HG03064 (cell line): Measurements from ENCODE around the gene PRR19.

Source experiments
- ATAC-seq: cut with Tn5 transposase; IDR thresholded peaks from one replicate; pipeline ENCODE4 v1.9.1; 2021; ENCODE audit warnings: low read depth; ENCODE audit not compliant: unreplicated experiment

The PRR19 gene

DNA sequence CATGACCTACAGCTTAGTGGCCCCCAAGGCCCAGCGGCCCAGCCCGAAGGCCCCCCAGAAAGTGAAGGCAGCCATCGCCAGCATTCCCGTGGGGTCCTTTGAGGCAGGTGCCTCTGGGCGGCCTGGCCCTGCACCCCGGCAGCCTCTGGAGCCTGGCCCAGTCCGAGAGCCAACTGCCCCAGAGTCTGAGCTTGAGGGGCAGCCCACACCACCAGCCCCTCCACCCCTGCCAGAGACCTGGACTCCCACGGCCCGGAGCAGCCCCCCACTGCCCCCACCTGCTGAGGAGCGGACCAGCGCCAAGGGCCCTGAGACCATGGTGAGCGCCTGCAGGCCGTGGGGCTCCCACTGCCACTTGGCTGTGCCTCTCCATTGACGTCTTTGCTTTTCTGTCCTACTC, 9.0 kb upstream of the PRR19 start:
- ATAC-seq: no peak

DNA sequence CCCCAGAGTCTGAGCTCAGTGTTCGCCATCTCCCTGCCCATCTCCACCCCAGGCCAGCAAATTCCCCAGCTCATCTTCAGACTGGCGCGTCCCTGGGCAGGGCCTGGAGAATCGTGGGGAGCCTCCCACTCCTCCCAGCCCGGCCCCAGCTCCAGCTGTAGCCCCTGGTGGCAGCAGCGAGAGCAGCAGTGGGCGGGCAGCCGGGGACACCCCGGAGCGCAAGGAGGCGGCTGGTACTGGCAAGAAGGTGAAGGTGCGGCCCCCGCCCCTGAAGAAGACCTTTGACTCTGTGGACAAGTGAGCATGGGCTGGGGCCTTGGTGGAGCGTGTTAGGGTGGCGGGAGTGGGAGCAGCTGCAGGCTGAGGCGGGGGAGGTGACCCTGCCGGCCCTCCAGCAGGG, 8.4 kb upstream of the PRR19 start:
- ATAC-seq: no peak

DNA sequence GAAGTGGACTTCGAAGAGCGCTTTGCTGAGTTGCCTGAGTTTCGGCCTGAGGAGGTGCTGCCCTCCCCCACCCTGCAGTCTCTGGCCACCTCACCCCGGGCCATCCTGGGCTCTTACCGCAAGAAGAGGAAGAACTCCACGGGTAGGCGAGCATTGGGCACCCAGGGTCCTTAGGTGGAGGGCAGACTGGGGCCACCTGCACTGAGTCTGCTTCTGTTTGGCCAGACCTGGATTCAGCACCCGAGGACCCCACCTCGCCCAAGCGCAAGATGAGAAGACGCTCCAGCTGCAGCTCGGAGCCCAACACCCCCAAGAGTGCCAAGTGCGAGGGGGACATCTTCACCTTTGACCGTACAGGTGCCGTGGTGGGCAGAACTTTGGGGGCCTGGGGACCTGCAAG, 8.0 kb upstream of the PRR19 start:
- no peak for ATAC-seq

DNA sequence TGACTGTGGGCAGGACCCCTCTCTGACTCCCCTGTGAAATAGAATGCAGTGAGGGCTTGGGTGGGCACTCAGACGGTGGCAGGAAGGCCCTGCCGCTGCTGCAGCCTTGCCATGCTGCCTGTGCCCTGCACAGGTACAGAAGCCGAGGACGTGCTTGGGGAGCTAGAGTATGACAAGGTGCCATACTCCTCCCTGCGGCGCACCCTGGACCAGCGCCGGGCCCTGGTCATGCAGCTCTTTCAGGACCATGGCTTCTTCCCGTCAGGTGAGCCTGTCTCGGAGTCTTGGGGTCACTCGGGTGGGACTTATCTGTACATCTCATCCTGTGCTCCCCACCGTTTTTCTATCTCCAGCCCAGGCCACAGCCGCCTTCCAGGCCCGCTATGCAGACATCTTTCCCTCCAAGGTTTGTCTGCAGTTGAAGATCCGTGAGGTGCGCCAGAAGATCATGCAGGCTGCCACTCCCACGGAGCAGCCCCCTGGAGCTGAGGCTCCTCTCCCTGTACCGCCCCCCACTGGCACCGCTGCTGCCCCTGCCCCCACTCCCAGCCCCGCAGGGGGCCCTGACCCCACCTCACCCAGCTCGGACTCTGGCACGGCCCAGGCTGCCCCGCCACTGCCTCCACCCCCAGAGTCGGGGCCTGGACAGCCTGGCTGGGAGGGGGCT, 7.3 kb upstream of the PRR19 start:
- ATAC-seq: no peak

DNA sequence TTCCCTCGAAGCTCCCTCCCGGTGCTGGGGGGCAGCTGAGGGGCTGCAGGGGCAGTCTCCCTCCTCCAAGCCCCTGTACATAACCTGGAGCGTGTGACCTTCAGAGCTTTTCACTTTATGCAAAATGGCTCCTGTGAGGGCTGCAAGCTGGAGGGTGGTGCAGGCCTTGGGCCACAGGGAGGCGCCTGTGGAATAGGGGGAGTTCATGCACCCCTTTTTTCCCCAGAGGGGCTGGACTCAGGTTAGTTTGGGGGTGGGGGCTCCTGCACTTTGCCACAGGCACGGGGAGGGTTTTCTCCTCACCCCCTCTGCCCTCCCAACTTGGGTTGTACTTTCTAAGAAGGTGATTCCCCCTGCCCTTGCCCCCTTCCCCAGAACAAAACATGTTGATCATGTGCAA, 6.6 kb upstream of the PRR19 start:
- no peak for ATAC-seq

DNA sequence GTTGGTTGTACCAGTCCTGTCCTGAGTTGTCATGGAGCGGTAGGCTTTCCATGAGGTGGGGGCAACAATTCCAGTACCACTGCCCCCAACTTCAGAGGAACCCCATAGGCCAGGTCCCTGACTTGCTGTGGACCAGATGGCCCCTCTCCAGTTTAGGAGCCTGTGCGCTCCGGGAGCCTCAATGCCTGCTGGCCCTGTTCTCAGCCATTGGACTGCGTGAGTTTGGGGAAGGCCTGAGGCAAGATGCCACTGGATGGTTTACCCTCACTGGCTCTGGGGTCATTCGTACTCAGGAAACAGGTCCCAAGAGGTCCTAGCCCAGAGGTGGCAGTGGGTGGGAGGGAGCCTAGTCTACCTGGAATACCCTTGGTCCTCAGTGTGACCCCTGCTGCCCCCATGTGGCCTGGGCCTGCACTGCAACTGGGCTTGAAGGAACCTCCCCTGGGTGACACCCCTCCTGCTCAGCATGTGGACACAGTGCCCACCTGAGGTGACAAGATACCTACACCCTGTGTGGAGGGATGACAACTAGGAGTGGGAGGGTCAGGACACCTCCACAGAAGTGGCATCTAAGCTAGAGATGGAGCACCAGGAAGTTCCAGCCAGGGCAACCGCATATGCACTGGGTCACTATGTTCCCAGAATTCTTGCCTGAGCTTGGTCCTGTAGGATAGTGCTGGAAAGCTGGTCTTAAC, 6.0 kb upstream of the PRR19 start:
- ATAC-seq: no peak

- ATAC-seq: no peak
These were observed 4.9 kb upstream of the PRR19 start for GRCh38 chr19:42297039-42297438.

DNA sequence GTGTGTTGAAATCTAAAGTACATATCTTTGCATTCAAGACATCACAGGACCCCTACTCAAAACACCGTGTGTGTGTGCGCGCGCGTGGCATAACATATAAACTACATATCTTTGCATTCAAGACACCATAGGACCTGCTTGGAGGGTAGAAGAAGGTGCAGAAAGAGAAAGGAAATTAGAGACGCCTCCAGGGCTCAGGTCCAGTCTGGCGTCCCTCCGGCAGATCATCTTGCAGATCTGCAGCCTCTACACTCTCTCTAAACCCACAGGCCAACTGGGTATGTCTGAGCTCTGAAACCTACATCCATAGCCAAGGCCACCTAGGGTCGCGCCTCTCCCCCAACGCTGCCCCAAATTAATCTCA, 1.2 kb downstream of the PRR19 start:
- no peak for ATAC-seq

DNA sequence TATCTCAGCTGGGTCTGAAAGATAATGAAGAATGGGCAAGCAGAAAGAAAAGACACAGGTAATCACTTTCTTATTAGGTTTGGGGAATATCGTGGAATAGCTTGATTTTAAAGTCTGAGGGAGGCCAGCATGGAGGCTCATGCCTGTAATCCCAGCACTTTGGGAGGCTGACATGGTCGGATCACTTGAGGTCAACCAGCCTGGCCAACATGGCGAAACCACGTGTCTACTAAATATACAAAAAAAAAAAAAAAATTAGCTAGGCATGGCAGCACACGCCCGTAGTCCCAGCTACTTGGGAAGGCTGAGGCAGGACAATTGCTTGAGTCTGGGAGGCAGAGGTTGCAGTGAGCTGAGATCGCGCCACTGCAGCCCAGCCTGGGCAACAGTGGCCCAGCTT, 1.9 kb downstream of the PRR19 start:
- no peak for ATAC-seq

DNA sequence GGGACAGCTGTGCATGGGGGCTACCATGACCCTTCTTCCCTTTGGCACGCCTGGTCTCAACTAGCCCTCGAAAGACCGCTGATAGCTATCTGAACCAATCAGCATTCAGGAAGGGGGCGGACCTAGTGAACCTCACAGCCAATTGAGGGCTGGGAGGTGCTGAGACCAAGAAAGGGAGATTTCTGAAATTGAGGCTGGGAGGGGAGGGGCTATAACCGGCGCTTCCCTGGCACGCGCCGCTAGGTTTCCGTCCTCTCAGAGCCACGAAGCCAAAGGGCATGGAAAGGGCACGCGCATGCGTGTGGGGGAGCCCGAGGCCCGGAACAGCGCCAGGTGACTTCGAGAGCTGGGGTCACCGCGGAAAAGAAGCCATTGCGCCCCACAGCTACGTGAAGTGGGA, 4.7 kb downstream of the PRR19 start:
- ATAC-seq: no peak

GRCh38 chr19:42309686-42310085, 7.8 kb downstream of the PRR19 start:
- no peak for ATAC-seq

GRCh38 chr19:42311657-42312056, 9.7 kb downstream of the PRR19 start:
- no peak for ATAC-seq

- no peak for ATAC-seq
These were observed 10.4 kb downstream of the PRR19 start for GRCh38 chr19:42312370-42312769.

DNA sequence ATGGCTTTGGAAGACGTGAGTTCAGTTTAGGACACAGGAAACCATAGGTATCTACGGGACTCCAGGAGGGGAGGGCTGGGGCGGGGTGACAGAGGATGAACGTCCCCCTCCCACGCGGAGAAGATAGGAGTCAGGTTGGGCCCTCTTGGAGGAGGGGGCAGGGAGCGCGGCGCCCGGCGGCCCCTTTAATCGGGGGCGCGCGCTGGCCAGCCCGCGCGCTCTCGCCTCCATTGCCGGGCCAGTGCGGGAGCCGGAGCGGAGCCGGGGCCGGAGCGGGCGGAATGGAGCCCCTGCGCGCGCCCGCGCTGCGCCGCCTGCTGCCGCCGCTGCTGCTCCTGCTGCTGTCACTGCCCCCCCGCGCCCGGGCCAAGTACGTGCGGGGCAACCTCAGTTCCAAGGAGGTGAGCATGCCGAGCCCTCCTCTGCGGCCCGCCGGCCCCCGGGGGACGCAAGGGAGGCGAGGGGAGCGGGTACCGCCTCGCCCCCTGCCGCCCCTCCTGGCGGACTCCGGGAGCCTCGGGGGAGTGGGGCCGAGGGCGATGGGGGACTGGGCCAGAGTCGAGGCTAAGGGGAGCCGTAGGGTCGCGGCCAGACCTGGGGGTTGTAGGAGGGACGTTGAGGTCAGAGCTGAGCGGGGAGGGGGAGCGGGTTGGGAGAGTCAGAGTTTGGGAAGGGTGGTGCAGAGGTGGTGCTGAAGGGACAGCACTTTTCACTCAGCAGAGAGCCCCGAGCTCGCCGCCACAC, 11.3 kb downstream of the PRR19 start, which contains the start of gene TMEM145:
TSS of gene TMEM145 (plus strand) at position 214 of the 744 bp plus-strand sequence. CDS start at position 282, 68 bp downstream.
- ATAC-seq: no peak

- ATAC-seq: no peak
These were observed 12.2 kb downstream of the PRR19 start for GRCh38 chr19:42313840-42314755.

DNA sequence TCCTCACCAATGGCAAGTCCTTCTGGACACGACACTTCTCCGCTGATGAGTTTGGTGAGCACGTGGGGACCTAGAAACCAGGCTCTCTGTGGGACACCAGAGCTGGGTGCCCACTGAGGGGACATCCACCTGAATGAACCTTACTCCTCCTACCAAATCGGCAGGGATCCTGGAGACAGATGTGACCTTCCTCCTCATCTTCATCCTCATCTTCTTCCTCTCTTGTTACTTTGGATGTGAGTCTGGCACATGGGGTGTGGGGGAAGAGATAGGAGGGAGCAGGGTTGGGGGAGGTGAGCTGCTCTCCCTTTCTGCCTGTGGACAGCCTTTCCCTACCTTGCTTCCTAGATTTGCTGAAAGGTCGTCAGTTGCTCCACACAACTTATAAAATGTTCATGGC, 13.1 kb downstream of the PRR19 start:
- no peak for ATAC-seq

- no peak for ATAC-seq
These were observed 14.6 kb downstream of the PRR19 start for GRCh38 chr19:42316223-42317211.

GRCh38 chr19:42317535-42317934, 15.6 kb downstream of the PRR19 start:
- no peak for ATAC-seq

DNA sequence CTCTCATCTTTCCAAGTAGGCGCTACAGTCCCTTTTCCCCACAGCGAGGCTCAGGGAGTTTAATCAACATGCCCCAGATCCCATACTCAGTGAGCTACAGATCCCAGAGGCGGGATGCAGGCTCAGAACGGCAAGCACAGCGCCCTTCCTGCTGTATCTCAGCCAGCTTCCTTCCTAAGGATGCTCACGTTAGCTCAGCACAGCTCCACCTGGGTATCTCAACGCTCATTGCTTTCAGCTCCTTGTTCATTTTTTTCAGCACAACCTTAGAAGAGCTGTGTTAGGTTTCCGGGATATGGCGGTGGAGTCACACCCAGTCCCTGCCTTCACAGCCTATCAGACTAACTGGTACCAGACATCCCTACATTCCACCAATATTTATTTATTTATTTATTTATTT, 20.4 kb downstream of the PRR19 start:
- no peak for ATAC-seq

- no peak for ATAC-seq
These were observed 21.5 kb downstream of the PRR19 start for GRCh38 chr19:42323473-42323851.
